Superior temporal gyrus (tissue), 1 donor: ENCODE results near the gene TCIRG1.

Experiments
- DNase-seq: peaks from one replicate; pipeline ENCODE4 v3.0.0-alpha.2; 2016; ENCODE audit errors: extremely low spot score

TCIRG1 gene

GRCh38 chr11:68051191-68052136 is 12.6 kb downstream of the TCIRG1 start:
- DNase-seq, result no peak

GRCh38 chr11:68052137-68052873 is 13.5 kb downstream of the TCIRG1 start:
- no peak for DNase-seq

- DNase-seq, result no peak
Observed at GRCh38 chr11:68053117-68053516, 14.3 kb downstream of the TCIRG1 start.

- DNase-seq, result no peak
Observed at GRCh38 chr11:68053981-68054812, 15.4 kb downstream of the TCIRG1 start.

GRCh38 chr11:68056317-68057285 is 17.8 kb downstream of the TCIRG1 start:
- no peak for DNase-seq

- DNase-seq, result no peak
Observed at GRCh38 chr11:68057807-68058206, 19.0 kb downstream of the TCIRG1 start.

- DNase-seq, result no peak
Observed at GRCh38 chr11:68061508-68061907, 22.7 kb downstream of the TCIRG1 start.

GRCh38 chr11:68064926-68065325 is 26.1 kb downstream of the TCIRG1 start:
- no peak for DNase-seq

- DNase-seq, result no peak
Observed at GRCh38 chr11:68065841-68066240, 27.0 kb downstream of the TCIRG1 start.

GRCh38 chr11:68066742-68067141 is 27.9 kb downstream of the TCIRG1 start:
- no peak for DNase-seq

GRCh38 chr11:68067991-68068390 is 29.2 kb downstream of the TCIRG1 start:
- no peak for DNase-seq

GRCh38 chr11:68071281-68072048 is 32.6 kb downstream of the TCIRG1 start:
- no peak for DNase-seq

- no peak for DNase-seq
Observed at GRCh38 chr11:68074584-68075352, 35.9 kb downstream of the TCIRG1 start.

GRCh38 chr11:68076371-68077042 is 37.7 kb downstream of the TCIRG1 start:
- DNase-seq, result no peak

GRCh38 chr11:68077617-68078582 is 39.1 kb downstream of the TCIRG1 start:
- DNase-seq, result no peak

GRCh38 chr11:68080860-68081259 is 42.0 kb downstream of the TCIRG1 start:
- no peak for DNase-seq

- no peak for DNase-seq
Observed at GRCh38 chr11:68081691-68082090, 42.9 kb downstream of the TCIRG1 start.
